TTC549 (cell line): Measurements from ENCODE around the gene AJAP1.

Experiments used
- FAIRE-seq: peaks from 2 replicates; lab custom pipeline; 2012; peaks lifted over from hg19 to GRCh38; lab: Jason Lieb, UNC

The AJAP1 gene, protein sequence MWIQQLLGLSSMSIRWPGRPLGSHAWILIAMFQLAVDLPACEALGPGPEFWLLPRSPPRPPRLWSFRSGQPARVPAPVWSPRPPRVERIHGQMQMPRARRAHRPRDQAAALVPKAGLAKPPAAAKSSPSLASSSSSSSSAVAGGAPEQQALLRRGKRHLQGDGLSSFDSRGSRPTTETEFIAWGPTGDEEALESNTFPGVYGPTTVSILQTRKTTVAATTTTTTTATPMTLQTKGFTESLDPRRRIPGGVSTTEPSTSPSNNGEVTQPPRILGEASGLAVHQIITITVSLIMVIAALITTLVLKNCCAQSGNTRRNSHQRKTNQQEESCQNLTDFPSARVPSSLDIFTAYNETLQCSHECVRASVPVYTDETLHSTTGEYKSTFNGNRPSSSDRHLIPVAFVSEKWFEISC

DNA sequence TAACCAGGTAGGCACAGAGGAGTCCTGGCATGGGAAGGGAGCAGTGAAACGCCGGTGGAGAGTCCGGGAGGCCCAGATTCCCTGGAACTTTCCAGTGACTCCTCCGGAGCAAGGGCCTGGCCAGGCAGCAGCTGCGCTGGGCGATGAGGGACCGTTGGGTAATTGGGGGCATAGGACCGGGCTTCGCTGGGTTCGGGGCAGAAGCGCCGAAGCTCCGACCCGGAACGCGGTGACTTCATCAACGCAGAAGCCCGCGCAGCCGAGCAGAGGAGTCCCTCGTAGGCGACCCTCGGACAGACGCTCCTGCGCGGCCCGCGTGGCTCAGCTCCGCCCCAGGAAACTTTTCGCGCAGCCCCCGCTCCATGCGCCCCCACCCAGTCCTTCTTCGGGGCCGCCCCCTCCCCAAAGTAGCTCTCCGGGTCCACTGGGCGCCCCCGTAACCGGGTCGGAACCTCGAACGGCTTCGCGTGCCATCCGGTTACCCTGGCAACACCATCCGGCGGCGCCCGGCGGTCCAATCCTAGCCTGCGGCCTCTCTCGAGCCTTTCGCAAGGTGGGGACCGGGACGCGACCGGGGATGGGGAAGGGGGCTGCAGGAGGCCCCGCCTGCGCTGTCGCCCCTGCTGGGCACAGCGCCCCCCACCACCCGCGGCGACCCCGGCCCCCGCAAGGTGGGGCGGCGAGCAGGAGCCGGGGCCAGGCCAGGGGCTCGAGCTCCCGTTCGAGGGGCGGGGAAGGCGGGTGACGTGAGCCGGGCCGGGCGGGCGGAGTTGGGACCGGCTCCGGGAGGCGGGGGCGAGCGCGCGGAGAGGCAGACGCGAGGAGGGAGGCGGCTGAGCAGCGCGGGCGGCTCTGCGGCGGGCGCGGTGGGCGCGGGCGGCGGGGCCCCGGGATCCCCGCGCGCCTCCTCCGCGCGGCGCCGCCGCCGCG, at the start of gene AJAP1:
Gene AJAP1, plus strand, starts transcription at position 814 of the 930 bp plus-strand sequence. CDS start 817 bp downstream, outside the sequence.
- FAIRE-seq, result no peak

DNA sequence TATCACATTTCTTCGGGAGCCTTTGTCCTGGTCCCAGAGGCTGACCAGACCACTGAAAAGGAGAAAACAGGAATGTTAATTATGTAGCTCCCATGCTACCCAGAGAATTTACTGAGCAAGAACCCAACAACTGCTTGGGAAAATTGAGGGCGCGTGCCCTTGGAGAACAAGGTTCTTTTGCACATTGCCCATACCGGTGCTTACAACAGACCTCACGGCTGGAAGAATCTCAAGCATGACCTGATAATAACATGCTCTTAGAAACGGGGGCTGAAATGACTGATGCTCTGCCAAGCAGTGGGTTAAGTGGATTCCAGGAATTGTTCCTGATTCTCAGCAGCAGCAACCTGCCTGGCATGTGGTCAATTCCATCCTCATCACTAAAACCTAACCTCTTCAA, 49.3 kb upstream of the AJAP1 start:
- FAIRE-seq, result no peak

DNA sequence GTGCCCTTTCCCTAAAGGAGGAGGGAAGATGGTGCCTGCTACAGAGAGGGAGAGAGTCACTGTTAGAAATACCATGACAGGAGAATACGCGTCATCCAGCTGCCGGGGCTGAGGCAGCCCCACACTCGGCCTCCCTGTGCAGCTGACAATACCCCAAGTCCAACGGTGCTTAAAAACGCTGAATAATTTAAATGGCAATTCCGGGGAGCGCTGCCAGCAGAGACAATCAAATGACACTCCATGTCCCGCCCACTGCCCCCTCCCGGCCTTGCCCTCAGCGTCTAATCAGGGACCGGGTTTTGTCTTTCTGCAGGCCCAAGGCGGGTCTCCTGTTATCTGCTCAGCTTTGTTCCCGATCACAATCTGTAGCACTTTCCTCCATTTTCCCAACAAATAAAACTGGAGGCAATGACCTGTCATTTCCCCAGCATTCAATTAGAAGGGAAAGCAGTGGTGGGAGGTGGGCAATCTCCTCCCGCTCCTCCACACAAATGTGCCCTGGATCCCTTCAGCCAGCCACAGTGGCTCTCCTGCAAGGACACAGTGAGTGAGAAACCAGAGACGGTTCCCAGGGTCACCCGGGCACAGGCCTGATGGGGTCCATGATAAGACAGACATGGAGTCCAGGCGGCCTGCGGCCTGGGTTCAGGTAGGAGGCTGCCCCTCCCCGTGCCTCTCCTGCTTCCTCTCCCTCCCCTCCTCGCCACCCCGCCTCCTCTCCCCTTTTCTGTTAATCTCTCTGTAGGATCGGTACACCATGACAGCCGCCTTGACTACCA, 42.7 kb upstream of the AJAP1 start:
- no peak for FAIRE-seq

DNA sequence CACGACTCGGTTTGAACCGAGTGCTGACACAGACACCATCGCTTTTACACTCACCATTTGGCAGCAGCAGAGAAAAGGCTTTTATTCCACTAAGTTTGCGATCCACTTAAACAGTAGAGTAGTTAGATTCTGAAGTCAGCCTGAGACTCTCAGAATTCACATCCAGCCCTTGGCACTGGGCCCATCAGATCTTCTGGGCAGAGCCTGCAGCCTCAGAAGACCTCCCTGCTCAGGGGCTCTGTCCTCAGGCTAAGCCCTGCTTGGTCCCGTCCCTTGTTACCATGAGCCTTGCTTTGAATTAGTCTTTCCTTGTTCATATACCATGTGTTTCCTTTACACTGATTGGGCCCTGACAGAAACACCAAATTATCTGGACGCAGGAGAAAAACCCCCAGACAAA, 41.4 kb upstream of the AJAP1 start:
- FAIRE-seq, result no peak

DNA sequence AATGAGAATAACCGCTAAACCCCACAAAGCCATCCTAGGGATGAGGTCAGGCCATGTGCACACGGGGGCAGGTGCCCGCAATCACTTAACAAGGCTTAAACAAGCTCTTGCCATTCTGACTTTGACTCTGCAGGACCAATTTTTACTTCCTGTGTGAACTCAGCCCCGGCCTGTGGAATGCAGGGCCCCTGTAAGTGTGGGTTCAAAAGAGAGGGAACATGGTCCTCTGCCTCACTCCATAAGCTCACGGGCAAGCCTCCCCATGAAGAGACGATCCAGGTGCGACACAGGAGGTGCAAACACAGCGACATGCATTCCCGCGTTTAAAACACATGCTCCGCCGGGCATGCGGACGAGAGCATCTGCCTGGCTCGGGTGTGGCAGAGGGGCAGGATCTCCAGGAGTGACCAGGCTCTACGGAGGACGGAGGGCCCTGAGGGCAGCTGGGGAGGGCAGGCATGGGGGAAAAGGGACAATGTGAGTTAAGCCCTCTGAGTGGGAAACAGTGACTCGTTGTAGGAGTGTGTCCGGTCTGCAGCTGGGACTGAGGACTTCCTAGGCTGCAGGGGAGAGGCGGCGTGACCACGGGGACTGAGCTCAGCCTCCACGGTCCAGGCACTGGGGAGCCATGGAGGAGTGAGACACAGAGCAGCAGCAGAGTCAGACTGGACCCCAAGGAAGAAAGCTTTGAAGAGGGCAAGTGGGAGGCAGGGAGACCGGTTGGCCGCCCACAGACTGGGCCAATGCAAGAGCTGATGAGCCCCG, 40.6 kb upstream of the AJAP1 start:
- no peak for FAIRE-seq

DNA sequence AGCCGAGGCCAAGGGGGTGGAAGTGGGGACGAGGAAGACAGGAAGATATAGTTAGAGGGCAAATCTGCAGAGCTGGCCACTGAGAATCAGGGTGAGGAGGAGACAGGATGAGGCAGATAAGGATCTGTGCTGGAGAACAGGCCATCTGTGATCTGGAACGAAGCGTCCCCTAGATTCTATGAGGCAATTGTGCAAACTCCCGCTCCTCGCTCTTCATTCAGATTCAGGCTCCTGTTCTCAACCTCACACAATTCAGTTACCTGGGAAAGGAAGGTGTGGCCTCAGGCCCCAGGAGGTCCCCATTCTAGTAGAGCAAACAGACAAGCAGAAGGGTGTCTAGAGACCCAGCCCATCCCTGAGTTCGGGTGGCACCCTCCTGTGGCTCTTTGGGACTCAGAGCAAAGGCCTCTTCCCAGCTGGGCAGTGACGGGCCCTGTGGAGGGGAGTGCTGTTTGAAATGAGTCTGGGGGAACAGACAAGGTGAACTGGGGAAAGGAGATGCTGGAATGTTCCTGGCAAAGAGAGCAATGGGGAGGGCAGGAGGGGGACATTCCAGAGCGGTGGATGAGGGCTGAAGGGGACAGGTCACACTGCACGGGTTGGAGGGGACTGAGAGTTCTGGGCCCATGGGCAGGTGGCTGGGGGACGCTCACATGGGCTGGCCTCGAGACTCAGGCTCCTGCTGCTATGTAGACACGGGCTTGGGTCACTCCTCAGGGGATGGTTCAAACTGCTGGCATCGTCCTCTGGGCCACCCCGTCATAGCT, 39.9 kb upstream of the AJAP1 start:
- no peak for FAIRE-seq

DNA sequence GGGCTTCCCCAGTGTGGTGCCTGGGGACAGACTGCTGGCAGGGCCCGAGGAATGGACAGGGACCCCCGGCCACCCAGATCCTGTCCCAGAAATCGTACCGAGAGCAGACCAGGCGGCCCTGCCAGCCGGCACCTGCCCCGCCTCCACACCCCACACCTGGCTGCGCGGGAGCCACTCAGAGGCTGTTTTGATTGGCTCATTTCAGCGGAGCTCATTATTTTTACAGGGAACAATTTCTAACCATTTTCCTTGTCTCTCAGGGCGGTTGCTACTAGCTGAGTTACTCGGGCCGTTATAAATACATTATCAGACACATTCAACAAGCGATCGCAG, 39.3 kb upstream of the AJAP1 start:
- no peak for FAIRE-seq

DNA sequence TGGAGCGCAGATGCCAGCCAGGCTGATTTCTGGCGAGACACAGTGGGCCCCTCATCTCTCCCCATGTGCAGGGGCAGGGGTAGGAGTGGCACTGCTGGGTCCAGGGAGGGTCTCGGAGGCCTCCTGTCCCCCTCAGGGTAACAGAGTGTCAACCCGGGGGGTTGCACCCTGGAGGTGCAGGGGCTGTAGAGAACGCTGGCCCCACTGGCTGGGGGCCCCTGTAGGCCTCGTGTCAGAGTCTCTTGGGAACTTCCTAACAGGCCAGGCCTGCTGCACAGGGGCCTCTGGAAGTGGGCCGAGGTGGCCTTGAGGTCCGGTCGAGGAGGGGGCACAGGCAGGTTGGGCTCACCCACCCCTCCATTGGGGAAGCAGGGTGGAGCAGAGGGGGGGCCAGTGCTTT, 38.9 kb upstream of the AJAP1 start:
- FAIRE-seq, result no peak

DNA sequence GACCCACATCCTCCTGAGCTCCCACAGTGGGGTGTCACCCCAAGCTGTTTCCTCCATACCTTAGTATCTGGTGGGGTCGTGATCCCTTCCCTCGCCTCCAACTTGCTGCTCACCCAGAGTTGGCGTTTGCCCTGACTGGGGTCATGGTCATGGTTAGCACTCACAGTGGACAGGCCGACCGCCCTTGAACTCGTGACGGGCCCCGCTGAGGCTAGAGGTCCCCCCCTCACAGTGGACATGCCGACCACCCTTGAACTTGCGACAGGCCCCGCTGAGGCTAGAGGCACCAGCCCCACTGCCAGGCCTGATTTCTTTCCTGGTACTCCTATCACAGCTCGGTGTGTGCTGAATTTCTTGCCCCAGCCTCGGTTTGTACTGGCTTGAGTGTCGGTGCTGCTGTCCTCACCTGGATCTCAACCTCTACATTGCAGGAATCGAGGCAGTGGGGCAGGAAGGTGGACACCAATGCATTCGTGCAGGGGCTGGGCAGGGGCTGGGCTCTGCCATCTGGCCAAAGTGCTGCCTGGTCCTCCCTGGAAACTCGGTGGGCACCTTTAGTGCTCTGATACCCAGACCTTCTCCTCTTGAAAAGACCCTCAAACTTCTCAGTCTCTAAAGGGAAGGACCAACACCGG, 37.5 kb upstream of the AJAP1 start:
- FAIRE-seq, result no peak

DNA sequence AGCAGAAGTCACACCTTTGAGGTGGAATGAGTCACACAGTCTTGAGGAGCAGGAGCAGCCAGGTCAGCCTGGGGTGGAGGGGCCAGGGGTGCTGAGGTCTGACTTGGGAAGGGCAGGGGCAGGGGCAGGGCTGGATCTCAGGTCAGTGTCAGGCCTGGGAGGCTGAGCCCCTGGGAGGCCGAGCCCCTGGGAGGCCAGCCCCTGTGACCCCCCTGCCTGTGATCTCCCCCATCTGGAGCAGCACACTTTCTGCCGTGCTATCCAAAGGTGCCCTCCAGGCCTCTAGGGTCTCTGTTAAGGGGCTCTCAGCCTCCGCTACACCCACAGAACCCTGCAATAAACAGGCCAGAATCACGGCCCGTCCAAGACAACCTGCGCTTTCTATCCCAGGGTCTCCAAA, 36.9 kb upstream of the AJAP1 start:
- FAIRE-seq, result no peak

DNA sequence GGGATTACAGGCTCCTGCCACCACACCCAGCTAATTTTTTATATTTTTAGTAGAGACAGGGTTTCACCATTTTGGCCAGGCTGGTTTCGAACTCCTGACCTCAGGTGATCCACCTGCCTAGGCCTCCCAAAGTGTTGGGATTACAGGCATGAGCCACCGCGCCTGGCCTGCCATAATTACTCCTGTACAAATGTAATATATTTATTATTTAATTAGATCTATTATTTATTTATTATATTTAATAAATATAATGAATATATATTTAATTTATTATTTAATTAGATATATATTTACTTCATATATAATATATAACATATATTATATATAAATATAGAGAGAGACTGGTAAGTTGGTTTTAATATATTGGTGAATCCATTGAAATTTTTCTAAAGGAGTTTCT, 35.6 kb upstream of the AJAP1 start:
- FAIRE-seq, result peak; percentile 33

DNA sequence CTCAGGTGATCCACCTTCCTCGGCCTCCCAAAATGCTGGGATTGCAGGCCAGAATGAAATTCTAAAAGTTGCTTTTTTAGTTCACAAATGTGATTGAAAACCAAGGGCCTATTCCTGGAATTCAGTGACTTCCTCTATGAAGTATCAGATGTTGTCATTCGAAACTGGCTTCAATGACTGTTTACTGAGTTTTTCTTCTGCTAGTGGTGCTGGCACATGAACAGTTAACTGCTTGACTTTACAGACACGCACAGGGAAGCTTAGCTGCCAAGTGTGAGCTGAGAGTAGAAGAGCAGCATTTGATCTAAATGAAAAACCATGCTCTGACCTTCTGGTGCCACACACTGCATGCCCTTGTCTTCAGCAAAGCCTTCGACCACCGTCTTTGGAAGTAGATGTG, 32.8 kb upstream of the AJAP1 start:
- FAIRE-seq, result no peak

DNA sequence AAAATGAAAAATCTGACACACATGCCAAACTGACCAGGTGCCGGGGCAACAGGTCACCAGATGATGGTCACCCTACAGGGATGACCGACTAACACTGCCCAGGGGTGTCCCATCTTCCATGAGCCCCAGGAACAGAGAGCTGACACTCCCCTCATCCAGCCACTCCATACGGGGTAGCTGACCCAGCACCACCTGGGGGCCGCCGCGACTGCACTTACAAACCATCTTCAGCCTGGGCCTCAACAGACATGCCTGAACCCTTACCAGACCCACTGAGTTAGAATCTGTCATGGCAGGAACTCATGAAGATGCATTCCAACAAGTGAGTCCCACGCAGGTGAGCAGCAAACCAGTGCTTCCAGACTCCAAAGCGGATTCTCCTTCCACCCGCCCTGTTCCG, 31.6 kb upstream of the AJAP1 start:
- FAIRE-seq, result no peak

DNA sequence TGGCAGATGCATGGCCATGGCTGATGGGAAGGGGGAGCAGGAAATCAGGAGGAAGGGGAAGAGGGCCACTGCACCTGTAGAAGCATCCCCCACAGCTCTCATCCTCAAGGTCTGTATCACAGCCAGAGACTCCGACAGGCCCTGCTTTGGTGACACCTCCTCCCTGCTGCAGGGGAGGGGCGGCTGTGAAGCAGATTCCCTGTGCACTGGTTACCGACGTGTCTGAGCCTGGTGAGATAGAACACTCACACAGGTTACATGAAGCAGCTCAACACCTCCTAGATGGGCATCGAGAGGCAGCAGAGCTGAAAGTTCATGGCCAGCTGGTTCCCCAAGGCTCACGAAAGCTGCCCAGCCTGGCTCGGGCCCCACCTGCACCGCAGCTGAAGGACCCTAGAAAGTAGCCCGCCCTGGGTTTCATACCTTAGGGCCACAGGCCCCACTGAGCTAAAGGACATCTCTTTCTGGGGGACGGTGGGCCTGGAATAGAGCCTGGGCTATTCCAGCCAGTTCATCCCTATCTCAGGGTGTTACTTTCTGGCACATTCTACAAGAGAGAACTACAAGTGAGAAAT, 30.2 kb upstream of the AJAP1 start:
- no peak for FAIRE-seq

DNA sequence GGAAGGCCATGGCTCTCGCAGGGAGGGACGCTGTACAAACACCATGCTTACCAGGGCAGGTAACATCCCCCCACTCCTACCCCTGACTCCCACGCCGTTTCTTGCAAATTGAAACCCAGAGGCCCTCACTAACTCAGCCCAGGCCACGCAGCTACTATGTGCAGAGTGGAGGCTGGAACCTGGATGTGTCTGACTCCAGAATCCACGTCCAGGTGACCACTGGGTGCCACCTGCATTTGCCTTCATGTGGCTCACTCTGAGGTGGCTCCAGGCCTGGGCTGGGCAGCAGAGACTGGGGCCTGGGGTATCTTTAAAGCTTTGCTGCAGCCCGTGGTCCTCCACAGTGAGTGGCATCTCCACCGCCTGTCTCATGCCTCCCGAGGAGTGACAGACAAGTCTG, 29.6 kb upstream of the AJAP1 start:
- no peak for FAIRE-seq

DNA sequence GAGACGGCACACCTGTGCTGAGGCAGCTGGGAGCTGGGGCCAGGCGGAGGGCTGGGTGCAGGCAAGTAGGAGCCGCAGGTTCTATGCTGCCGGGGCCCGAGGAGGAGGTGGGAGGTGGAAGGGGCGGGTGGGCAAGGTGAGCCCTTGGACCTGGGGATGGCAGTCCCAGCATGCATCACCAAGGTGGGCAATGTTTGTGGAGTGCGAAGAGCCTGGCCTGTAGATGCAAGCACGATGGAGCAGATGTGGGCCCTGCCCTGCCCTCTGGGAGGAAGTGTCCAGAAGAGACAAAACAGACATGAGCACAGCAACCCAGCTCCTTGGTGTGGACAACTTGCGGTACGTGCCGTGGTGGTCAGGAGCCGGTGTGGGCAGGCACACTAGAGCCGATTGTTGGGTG, 28.3 kb upstream of the AJAP1 start:
- no peak for FAIRE-seq

DNA sequence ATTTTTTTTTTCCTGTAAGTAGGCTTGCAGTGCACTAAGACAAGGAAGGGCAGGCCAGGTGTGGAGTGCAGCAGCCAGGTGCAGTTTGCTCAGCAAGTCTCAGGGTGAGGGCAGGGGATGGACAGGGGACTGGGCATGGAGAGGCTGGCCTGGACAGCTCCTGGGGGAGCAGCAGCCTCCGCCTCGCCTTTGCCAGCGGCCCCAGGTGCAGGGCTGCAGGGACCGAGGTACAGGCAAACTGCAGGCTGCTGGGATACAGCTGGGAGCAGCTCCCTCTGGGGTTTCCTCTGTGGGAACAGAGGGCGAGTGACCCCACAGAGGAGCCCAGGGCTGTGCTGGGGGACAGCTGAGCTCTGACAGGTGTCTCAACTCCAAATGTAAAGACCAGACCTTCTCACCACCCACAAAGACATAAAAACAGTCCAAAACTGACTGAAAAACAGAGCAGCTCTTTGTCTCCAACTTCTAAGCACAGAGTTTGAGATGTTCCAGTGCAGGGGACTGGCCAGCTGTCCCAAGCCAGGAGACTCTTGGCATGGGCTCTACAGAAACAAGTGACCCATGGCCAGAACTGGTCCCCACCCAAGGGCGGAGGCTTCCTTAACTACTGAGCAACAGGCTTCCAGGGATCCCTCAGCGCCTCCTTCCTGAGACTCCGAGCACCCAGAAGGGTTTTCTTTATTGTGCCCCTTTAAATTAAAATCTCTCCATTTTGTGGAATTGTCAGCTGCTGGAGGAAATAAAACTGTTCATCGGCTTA, 27.7 kb upstream of the AJAP1 start:
- FAIRE-seq, result no peak

DNA sequence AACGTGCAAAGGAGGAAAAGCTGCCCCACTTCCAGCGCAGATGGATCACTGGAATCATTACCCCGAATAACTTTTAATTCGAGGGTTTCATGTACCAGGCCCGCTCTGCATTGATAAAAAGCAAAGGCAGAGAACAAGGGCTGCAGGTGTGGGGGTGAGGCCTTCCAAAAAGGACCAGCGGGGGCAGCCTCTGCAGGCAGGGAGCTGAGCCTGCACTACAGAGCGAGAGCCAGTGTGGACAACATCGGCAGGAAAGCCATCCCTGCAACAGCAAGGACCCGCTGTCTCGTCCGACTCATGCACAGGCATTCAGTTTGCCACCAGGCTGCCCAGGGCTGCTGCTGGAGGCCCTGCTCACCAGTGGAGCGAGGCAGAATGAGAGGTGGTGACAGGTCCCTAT, 27.1 kb upstream of the AJAP1 start:
- no peak for FAIRE-seq

DNA sequence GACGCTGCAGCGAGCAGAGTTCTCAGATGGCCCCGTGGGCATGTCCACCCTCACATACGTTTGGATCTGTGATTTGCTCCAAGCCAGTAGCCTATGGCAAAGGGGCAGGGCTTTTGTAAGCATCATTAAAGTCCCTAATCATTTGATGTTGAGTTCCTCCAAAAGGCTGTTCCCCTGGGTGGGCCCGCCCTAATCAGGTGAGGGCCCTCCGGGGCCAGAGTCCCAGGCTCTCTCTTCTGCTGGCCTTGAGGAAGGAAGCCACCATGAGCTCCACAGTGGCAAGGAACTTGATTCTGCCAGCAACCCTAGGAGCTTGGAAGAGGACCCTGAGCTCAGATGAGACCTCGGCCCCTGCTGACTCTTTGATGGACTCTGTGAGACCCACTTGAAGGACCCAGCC, 25.4 kb upstream of the AJAP1 start:
- FAIRE-seq, result no peak

DNA sequence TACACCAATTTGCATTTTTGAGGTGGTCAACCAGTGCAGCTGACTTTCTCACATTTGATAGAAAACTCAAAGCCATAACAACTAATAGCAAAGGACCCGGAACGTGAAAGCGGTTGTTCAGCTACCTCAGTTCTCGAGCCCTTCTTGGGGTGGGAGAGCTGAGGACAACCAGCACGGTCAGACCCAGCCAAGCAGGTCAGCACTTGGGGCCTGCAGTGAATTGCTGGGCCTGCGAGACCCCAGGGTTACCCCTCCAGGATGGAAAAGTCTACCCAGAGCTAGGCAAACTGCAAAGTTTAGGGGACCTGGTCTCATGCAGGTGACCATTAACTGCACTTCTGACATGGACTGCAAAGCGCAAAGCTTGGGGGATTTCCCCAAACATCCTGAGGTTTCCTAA, 23.8 kb upstream of the AJAP1 start:
- no peak for FAIRE-seq
